SK-N-SH treated with all-trans-retinoic acid at 6 μM for 48 hours (cell line): ENCODE results near the gene ALG14.

Experiments used
- CREB5 ChIP-seq: fragments of 250-450 bp; sonication (Bioruptor Pico); IDR thresholded peaks from 2 replicates; pipeline ENCODE4 v1.5.1; 2020; ENCODE audit warnings: low read depth, mild to moderate bottlenecking, moderate library complexity
- PPARA ChIP-seq: fragments of 250-450 bp; sonication (Bioruptor Pico); IDR thresholded peaks from 2 replicates; pipeline ENCODE4 v1.5.0; 2020; ENCODE audit warnings: mild to moderate bottlenecking, borderline replicate concordance
- RARB ChIP-seq: fragments of 250-450 bp; sonication (Bioruptor Pico); IDR thresholded peaks from 2 replicates; pipeline ENCODE4 v1.8.0; 2021; ENCODE audit warnings: mild to moderate bottlenecking, moderate library complexity
- TSHZ2 ChIP-seq: fragments of 250-450 bp; sonication (Bioruptor Pico); IDR thresholded peaks from 2 replicates; pipeline ENCODE4 v1.5.0; 2020; ENCODE audit warnings: mild to moderate bottlenecking, moderate library complexity
- ZNF8 ChIP-seq: fragments of 450-650 bp; formaldehyde crosslinking; IDR thresholded peaks from 2 replicates; pipeline ENCODE4 v1.5.0; 2020; ENCODE audit warnings: mild to moderate bottlenecking, moderate library complexity

GRCh38 chr1:95085376-95085775 is 12.6 kb upstream of the ALG14 start:
- no peak for TF ChIP-seq CREB5 (CRISPR knock-in tag)
- no peak for TF ChIP-seq PPARA (CRISPR knock-in tag)
- TF ChIP-seq ZNF8: no peak
- TF ChIP-seq RARB (CRISPR knock-in tag): no peak
- TF ChIP-seq TSHZ2 (CRISPR knock-in tag): no peak
